Stimulated activated CD4-positive, alpha-beta T cell treated with anti-CD3 and anti-CD28 coated beads, TNF-alpha, amount 100 ng/mL, for 4 hours (primary cell): ENCODE data around the gene TYRO3.

Experiments
- DNase-seq, 3 experiments: peaks; one replicate each; pipeline ENCODE4 v3.0.0-alpha.2; 2020; ENCODE audit warnings: low read depth in 3 of 3

The TYRO3 gene

DNA sequence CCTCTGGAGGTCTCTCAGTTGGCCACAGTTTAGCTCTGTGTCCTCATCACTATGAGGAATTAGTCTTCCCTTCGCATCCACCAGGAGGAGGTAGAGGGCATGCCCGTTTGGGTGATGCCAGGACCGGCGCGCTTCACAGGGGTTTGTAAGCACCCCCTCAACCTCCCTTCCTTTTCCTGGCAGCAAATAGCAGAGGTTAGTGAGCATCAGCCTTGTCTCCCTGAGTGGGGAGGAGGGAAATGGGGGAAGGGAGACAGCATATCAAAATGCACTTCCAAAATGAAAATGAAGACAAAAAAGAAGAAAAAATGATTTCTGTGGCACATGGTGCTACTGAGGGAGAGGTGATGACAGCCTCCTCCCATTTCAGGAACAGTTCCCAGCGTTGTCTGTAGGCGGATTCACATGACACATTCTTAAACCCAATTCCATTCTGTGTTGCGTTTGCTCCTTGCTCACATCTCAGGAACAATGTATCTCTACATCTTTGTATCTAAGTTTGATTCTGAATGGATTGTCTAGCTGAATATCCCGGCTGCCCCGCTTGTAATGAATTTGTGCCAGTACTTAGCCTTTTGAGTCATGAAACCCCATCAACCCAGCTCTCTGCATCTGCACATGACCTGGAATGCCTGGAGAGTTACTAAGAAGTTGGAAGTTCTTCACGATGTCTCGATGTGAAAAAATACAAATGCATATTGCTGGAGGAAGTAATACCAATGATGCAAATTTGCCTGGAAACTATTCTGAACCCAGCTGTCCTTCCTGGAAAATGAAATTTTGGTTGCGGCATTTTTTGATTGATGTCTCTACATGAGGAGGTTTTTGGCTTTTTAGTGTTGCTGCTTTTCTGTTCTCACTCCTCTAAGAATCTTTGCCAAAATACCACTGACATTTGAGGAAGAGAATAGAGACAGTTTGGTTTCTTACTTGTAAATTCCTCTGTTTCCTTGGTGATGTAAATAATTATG, 45.2 kb downstream of the TYRO3 start:
- DNase-seq, result peak in 2 of 3 experiments; percentile 22 to 35

GRCh38 chr15:41605566-41605965, 46.6 kb downstream of the TYRO3 start:
- no peak for DNase-seq

DNA sequence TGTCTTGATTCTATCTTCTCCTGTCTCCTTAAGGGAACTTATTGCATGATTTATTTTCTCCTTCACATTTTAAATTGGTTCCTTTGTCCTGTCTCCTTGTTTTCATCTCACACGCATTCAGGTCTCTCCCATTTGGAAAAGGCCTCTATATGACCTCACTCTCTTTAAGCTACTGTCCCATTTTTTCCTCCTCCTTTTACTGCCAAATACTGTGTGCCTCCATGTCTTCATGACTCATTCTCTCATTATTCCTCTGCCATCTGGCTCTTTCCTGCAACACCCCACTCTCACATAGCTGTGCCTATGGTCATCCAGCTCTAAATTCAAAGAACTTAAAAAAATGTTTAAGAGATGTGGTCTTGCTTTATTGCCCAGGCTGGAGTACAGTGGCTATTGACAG, 48.0 kb downstream of the TYRO3 start:
- no peak for DNase-seq

GRCh38 chr15:41609123-41609522, 50.1 kb downstream of the TYRO3 start:
- DNase-seq, result no peak

GRCh38 chr15:41610048-41610447, 51.0 kb downstream of the TYRO3 start:
- DNase-seq, result no peak

DNA sequence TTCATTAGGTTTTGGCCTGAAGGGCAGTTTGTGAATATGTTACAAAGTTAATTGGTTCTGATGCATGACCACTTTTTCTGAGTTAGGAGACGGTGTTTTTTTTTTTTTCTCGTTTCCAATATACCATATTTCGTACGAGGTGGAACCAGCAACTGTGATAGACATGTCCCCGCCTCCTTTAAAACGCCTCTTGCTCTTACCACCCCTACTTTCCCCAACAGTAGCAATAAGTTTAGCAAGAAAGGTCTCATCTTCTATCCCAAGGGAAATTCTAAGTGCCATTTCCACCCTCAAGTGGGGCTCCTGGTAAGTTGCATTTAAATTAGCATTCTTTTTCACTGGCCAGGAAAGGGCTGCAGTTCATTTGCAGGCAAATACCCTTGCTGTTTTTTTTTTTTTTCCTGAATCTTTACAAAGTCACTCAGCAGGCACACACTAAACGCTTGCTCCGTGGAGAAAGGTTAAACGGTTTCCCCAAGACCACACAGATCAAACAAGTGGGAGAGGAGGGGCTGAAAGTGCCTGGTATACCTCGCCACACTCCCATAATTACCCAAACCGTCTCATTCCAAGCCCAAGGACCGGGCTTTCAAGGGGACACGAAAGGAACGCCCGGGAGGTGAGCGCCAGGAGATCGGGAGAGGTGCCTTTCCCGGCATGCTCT, 61.7 kb downstream of the TYRO3 start:
- no peak for DNase-seq

DNA sequence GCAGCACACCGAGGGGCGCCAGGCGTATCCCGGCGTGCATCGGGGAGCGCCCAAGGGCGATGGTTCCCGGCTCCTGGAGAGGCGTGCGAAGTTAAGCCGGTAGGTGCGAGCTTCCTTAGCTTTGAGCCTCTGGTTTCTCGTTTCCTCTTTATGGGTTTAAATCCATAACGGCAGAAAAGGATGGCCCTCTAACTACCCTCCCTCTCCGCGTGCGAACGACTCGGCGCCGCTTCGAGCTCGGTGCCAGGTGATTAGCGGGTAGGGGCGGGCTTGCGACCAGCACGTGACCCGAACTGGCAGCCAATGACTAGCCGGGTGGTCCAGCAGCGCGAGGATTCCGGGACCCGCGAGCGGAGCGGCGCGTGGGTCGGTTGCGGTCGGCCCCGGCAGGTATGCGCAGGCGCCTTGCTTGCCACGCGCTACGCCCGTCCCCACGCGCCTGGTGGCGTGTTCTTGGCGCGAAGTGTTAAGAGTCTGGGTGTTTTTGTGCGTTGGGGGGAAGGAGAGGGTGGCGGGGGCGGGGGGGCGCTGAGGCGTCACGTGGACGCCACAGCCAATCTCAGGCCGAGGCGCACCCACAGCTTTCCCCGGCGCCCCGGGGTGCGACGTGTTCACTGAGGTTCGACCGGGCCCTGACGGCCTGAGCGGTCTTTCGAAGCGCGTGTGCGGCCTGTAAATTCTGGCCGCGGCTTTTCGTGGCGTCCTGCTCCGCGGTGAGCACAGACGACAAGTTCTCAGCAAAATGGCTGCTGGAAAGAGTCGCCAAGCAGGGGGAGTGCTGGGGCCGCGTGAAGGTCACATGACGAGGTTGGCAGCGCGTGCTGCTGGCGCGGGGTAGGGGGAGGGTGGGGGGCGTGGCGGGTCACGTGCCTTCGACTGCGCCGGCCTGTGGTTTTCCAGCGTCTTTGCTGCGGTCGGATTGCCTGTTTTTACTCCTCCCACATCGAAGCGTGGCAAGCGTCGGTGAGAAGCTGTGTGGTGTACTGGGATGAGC, 62.5 kb downstream of the TYRO3 start:
- peak; percentile 60 to 85 (median 81) for DNase-seq

GRCh38 chr15:41622901-41623300, 63.9 kb downstream of the TYRO3 start:
- DNase-seq, result no peak

DNA sequence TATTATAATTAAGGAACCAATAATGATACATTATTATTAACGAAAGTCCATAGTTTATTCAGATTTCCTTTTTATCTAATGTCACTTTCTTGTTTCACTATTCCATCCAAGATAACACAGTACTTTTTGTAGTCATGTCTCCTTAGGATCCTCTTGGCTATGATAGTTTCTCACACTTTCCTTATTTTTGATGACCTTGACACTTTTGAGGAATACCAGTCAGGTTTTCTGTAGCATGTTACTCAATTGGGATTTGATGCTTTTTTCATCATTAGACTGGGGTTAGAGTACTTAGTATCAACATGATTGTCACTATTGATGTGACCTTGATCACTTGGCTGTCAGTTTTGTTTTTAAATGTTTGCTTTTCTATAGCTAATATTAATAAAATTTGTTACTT, 68.2 kb downstream of the TYRO3 start:
- no peak for DNase-seq

GRCh38 chr15:41629463-41629862, 70.5 kb downstream of the TYRO3 start:
- no peak for DNase-seq

DNA sequence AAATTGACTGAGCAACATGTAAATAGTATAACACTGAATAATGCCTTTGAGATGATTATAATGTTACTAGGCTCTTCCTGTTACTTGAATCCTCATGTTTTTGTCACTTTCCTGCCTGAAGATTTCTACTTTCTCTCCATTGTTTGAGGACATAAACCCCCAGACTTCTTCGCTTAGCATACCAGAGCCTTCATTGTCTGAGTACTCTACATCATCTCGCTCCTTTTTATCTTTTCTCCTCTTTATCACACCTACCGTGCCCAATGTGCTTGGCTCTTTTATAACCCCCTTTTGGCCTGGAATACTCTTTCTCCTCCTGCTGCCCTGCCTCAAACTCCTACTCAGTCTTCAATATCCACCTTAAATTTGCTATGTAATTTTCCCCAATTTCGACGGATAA, 70.9 kb downstream of the TYRO3 start:
- DNase-seq, result no peak

- no peak for DNase-seq
Measured at GRCh38 chr15:41630616-41631217, 71.7 kb downstream of the TYRO3 start.

DNA sequence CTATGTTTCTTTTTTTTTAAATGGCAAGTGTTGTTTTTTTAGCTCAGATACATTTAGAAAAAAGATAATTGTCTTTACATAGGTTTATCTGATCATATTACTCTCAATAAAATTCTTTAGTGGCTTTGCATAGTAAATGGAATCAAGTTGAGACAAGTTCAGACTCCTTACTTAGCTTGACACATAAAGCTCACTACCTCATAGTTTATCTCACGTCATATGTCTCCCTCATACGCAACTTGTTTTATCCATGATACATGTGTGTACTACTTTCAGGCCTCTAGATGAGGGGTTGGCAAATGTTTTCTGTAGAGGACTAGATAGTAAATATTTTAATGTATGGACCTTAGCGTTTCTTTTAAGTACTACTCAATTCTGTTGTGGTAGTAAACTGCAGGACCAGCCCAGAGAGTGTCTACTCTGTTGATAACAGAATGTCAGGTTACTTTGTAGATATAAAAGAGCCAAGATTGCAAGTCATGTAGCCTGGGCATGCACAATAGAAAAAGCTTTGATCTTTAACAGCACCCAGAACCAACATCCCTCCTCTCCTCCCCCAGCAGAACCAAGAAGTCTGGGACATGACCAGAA, 73.0 kb downstream of the TYRO3 start:
- DNase-seq, result no peak
